GM12872 (cell line): Measurements from ENCODE around the gene SLC35A4.

Experiments used
- TF ChIP-seq, protein P1 (sequence below): IDR thresholded peaks from 3 replicates; pipeline ENCODE4 v1.5.1; 2011; ENCODE audit warnings: low read depth, mild to moderate bottlenecking, low read length, moderate library complexity; ENCODE audit not compliant: insufficient read depth

The SLC35A4 gene, protein sequence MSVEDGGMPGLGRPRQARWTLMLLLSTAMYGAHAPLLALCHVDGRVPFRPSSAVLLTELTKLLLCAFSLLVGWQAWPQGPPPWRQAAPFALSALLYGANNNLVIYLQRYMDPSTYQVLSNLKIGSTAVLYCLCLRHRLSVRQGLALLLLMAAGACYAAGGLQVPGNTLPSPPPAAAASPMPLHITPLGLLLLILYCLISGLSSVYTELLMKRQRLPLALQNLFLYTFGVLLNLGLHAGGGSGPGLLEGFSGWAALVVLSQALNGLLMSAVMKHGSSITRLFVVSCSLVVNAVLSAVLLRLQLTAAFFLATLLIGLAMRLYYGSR

DNA sequence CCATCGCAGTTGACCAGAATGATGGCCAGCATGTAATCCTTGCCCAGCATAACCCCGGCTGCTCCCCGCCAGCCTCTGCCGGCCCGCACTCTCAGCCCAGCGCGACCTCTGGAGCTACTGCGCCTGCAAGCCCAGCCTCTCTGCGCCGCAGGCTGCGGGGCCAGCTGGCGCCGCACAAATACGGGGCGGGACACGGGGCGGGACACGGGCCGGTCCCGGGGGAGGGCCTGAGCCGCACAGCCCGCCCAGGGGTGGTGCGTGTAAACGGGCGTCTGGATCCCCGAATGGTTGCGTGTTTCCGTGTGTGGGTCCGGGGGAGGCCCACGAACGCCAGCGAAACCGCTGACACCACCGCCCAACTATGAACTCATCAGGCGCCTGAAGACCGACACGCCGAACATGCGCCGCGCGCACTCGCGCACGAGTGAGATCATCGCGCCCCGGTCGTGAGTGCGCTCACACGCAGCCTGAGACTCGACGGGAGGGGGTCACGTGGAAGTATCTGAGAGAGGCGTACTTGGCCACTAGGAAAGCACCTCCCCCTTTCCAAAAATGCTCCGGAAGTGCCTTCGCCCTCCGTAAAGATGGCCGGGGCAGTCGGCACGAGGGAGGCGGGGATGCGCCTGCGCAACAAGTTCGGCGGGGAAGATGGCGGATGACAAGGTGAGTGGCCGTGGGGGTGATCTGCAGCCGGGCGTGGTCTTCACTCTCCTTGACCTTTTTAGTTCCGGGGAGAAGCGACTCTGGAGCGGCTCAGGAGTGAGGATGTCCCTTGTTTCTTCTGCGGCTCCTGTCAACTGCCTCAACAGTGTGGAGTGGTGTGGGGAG, at the start of gene SLC35A4, which contains the start of gene APBB3:
TSS of gene SLC35A4 (plus strand) at position 633 of the 828 bp plus-strand sequence. CDS start 2,342 bp downstream, outside the sequence.
TSS of gene APBB3 (minus strand) at position 403 of the 828 bp plus-strand sequence. CDS start at position 50, 353 bp downstream.
- TF ChIP-seq, protein P1, sequence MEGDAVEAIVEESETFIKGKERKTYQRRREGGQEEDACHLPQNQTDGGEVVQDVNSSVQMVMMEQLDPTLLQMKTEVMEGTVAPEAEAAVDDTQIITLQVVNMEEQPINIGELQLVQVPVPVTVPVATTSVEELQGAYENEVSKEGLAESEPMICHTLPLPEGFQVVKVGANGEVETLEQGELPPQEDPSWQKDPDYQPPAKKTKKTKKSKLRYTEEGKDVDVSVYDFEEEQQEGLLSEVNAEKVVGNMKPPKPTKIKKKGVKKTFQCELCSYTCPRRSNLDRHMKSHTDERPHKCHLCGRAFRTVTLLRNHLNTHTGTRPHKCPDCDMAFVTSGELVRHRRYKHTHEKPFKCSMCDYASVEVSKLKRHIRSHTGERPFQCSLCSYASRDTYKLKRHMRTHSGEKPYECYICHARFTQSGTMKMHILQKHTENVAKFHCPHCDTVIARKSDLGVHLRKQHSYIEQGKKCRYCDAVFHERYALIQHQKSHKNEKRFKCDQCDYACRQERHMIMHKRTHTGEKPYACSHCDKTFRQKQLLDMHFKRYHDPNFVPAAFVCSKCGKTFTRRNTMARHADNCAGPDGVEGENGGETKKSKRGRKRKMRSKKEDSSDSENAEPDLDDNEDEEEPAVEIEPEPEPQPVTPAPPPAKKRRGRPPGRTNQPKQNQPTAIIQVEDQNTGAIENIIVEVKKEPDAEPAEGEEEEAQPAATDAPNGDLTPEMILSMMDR: no peak

DNA sequence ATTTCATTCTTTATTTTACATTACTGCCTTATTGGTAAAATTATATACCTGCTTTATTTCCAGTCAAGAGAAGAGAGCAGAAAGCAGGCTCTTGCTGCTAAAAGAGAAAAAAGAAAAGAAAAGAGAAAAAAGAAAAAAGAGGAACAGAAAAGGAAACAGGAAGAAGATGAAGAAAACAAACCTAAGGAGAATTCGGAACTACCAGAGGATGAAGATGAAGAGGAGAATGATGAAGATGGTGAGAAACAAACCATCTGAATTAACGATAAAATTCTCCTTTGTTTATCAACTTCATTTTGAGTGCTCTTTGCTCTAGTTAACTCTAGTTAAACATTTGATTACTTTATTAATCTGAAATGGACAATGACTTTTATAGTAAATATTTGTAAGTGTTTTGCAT, 40.6 kb upstream of the SLC35A4 start:
- TF ChIP-seq, protein P1: no peak

DNA sequence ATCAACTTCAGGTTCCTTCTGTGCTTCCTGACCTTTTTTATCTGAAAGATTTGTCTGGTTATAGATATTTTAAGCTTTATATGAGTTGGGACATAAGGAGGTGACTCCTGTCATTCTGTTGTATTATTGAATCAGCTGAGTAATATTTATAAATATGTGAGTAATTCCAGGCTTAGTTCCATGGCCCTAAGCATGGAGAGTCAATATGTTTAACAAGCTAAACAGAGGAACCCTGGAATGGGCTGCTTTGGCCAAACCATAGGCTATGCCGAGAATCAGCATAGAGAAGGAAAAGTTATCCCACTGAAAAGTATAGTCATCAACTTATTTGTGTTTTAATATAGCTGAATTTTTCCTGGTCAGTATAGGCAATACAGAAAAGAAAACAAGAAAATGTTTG, 24.4 kb upstream of the SLC35A4 start:
- TF ChIP-seq, protein P1: no peak

DNA sequence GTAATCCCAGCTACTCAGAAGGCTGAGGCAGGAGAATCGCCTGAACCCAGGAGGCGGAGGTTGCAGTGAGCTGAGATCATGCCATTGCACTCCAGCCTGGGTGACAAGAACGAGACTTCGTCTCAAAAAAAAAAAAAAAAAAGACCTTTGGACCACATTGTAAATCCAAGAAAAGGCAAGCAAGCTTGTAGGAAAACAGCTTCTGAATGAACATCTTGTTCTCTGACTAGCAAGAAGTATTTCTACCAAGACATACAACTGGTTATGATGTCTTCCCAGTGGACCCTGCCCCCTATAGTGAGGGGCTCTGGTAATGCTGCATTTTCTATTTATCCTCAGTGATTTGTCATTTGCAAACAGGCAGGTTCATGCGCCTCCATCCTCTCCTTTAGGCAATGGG, 21.7 kb upstream of the SLC35A4 start:
- TF ChIP-seq, protein P1: no peak

DNA sequence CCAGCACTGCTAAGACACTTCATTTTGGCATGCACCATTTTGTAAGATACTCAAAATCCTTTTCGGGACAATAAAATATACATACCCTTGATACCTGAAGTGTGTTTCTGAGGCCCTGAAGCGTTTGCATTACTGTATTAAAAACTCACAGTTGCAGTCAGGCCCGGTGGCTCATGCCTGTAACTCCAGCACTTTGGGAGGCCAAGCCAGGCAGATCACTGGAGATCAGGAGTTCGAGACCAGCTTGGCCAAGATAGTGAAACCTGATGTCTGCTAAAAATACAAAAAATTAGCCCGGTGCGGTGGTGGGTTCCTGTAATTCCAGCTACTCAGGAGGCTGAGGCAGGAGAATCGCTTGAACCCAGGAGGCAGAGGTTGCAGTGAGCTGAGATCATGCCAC, 19.6 kb upstream of the SLC35A4 start:
- TF ChIP-seq, protein P1: no peak

DNA sequence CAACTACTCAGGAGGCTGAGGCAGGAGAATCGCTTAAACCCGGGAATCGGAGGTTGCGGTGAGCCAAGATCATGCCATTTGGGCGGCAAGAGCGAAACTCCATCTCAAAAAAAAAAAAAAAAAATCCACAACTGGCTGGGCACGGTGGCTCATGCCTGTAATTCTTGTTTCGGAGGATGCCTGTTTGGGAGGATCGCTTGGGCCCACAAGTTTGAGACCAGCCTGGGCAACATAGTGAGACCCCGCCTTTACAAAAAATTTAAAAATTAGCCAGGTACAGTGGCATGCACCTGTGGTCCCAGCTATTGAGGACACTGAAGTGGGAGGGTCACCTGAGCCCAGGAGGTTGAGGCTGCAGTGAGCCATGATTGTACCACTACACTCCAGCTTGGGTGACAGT, 19.0 kb upstream of the SLC35A4 start:
- TF ChIP-seq, protein P1: no peak

DNA sequence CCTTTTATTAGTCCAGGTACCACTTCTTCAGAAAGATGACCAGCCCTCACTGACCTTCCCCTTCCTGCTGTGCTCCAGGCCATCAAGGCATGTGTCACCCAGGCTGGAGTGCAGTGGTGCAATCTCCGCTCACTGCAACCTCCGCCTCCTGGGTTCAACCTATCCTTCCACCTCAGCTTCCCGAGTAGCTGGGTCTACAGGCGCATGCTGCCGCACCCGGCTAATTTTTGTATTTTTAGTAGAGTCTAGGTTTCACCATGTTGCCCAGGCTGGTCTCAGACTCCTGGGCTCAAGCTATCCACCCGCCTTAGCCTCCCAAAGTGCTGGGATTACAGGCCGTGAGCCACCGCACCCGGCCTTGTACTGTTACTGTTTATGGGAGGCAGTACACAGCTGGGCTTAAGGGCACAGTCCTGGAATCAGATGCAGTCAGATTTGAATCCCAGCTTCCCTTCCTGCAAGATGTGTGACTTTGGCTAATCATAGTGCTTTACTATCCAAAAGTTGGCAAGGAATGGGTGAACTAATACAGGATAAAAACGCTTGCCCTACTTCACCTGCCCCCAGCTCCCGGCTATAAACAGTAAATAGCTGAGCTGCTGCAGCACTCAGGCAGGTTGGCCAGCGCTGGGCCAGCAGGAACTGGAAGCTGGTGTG, 17.6 kb upstream of the SLC35A4 start:
- TF ChIP-seq, protein P1: no peak
